Right hindlimb (tissue), 1 donor: ENCODE results near the gene CDC14A.
"Not testable (repeated sequence)": the region's sequence is repeated elsewhere in the genome, so short reads cannot be mapped to it uniquely, and the experiment has no call there.

Experiments
- DNase-seq: peaks from one replicate; pipeline ENCODE4 v3.0.0-alpha.2; 2018

CDC14A gene

GRCh38 chr1:100364697-100365096 lies 12.4 kb downstream of the CDC14A start:
- no peak for DNase-seq

GRCh38 chr1:100366209-100366525 lies 13.9 kb downstream of the CDC14A start:
- no peak for DNase-seq

GRCh38 chr1:100369339-100369738 lies 17.0 kb downstream of the CDC14A start:
- not testable (repeated sequence) for DNase-seq

GRCh38 chr1:100373953-100374352 lies 21.6 kb downstream of the CDC14A start:
- not testable (repeated sequence) for DNase-seq

GRCh38 chr1:100376890-100377289 lies 24.6 kb downstream of the CDC14A start:
- DNase-seq: not testable (repeated sequence)

GRCh38 chr1:100377590-100378361 lies 25.5 kb downstream of the CDC14A start:
- DNase-seq: no peak

GRCh38 chr1:100378956-100379355 lies 26.6 kb downstream of the CDC14A start:
- DNase-seq: no peak

- no peak for DNase-seq
Measured at GRCh38 chr1:100380635-100381034, 28.3 kb downstream of the CDC14A start.

GRCh38 chr1:100382657-100383056 lies 30.4 kb downstream of the CDC14A start:
- DNase-seq: no peak

- DNase-seq: no peak
Measured at GRCh38 chr1:100383743-100384405, 31.6 kb downstream of the CDC14A start.

- peak; percentile 54 for DNase-seq
Measured at GRCh38 chr1:100387209-100387608, 34.9 kb downstream of the CDC14A start.

GRCh38 chr1:100387657-100388350 lies 35.5 kb downstream of the CDC14A start:
- DNase-seq: no peak

GRCh38 chr1:100390531-100390930 lies 38.2 kb downstream of the CDC14A start:
- no peak for DNase-seq

- DNase-seq: no peak
Measured at GRCh38 chr1:100391675-100392074, 39.4 kb downstream of the CDC14A start.

- no peak for DNase-seq
Measured at GRCh38 chr1:100392756-100393155, 40.5 kb downstream of the CDC14A start.

GRCh38 chr1:100394285-100394684 lies 42.0 kb downstream of the CDC14A start:
- DNase-seq: no peak

GRCh38 chr1:100395913-100396312 lies 43.6 kb downstream of the CDC14A start:
- no peak for DNase-seq

GRCh38 chr1:100396651-100397050 lies 44.3 kb downstream of the CDC14A start:
- no peak for DNase-seq

- DNase-seq: no peak
Measured at GRCh38 chr1:100397681-100398080, 45.4 kb downstream of the CDC14A start.

- DNase-seq: no peak
Measured at GRCh38 chr1:100398648-100399047, 46.3 kb downstream of the CDC14A start.

- DNase-seq: no peak
Measured at GRCh38 chr1:100400404-100400803, 48.1 kb downstream of the CDC14A start.

- DNase-seq: no peak
Measured at GRCh38 chr1:100404821-100405220, 52.5 kb downstream of the CDC14A start.

- DNase-seq: not testable (repeated sequence)
Measured at GRCh38 chr1:100405902-100406301, 53.6 kb downstream of the CDC14A start.

- not testable (repeated sequence) for DNase-seq
Measured at GRCh38 chr1:100407390-100407789, 55.1 kb downstream of the CDC14A start.
